GM12878 (cell line): ENCODE measurements around the gene RAB7B. TPM values are rescaled to one million over a fixed set of nuclear protein-coding genes. Genes with fewer than 3 reads are reported as not detected.

ENCODE experiments used
- ATAC-seq: fragments of 200-7000 bp; cut with Tn5 transposase; 3 replicates; pipeline ENCODE4 v1.9.1; 2020; ENCODE audit warnings: mild to moderate bottlenecking, moderate library complexity
- Bru-seq: library from RNA; stranded (reverse); fragments of 400-500 nt; gene quantifications from one replicate; lab custom pipeline; 2021; lab: Mats Ljungman, UMichigan
- BruChase-seq, 2 experiments: library from RNA; stranded (reverse); fragments of 400-500 nt; gene quantifications; one replicate each; lab custom pipeline; 2021; lab: Mats Ljungman, UMichigan
- BruUV-seq: library from RNA; stranded (reverse); fragments of 400-500 nt; replicated peaks from 2 replicates; lab custom pipeline; 2021; lab: Mats Ljungman, UMichigan
- CTCF ChIA-PET: fragments of 300-600 bp; sonication (Branson Sonifier 250); formaldehyde crosslinking; extraction: SDS; loops from one replicate; lab custom pipeline; 2021; ENCODE audit warnings: inconsistent platforms; lab: Yijun Ruan, JAX
- POLR2A ChIA-PET: fragments of 350-600 bp; formaldehyde crosslinking; extraction: SDS; loops from one replicate; lab custom pipeline; 2021; ENCODE audit warnings: inconsistent platforms; lab: Charles Lee
- RAD21 ChIA-PET: fragments of 300-600 bp; sonication (Branson Sonifier 250); formaldehyde crosslinking; loops from one replicate; lab custom pipeline; 2023; ENCODE audit warnings: antibody characterized with exemption; ENCODE audit not compliant: unreplicated experiment; lab: Charles Lee
- SMC1A ChIA-PET: fragments of 300-600 bp; sonication (Branson Sonifier 250); formaldehyde crosslinking; loops from one replicate; lab custom pipeline; 2023; ENCODE audit not compliant: unreplicated experiment, uncharacterized antibody; lab: Charles Lee
- DNase-seq: peaks from one replicate; pipeline ENCODE4 v3.0.0-alpha.2; 2011; ENCODE audit warnings: low read depth, low spot score
- FAIRE-seq: peaks from 3 replicates; lab custom pipeline; 2011; peaks lifted over from hg19 to GRCh38; lab: Jason Lieb, UNC
- H2AFZ ChIP-seq: 2 replicates; pipeline ENCODE4 v1.6.0; 2011; ENCODE audit warnings: low read depth, low read length, control low read depth; ENCODE audit not compliant: control insufficient read depth
- H3K27ac ChIP-seq: 2 replicates; pipeline ENCODE4 v1.5.1; 2011; ENCODE audit warnings: control low read depth; ENCODE audit not compliant: control insufficient read depth, insufficient read depth
- H3K27me3 ChIP-seq, 2 experiments: replicated peaks in 1 of 2; 2 replicates each; pipeline versions ENCODE4 v1.6.0 to v1.6.1; 2011; ENCODE audit warnings: low read length in 1 of 2; ENCODE audit not compliant: control insufficient read depth in 2 of 2, insufficient read depth in 2 of 2
- H3K36me3 ChIP-seq, 2 experiments: 2 replicates each; pipeline ENCODE4 v1.5.1; 2011; ENCODE audit warnings: low read length in 1 of 2; ENCODE audit not compliant: control insufficient read depth in 2 of 2, insufficient read depth in 2 of 2
- H3K4me1 ChIP-seq: 2 replicates; pipeline ENCODE4 v1.6.1; 2011; ENCODE audit warnings: mild to moderate bottlenecking, low read length, moderate library complexity, mixed read lengths; ENCODE audit not compliant: control insufficient read depth, insufficient read depth
- H3K4me2 ChIP-seq: 2 replicates; pipeline ENCODE4 v1.6.0; 2011; ENCODE audit warnings: control low read depth; ENCODE audit not compliant: control insufficient read depth, insufficient read depth
- H3K4me3 ChIP-seq: fragments of 200-600 bp; sonication (generic); 2 replicates; pipeline ENCODE4 v1.5.1; 2016
- H3K79me2 ChIP-seq: 2 replicates; pipeline ENCODE4 v1.6.0; 2011; ENCODE audit warnings: low read length; ENCODE audit not compliant: control insufficient read depth, insufficient read depth
- H3K9ac ChIP-seq: 2 replicates; pipeline ENCODE4 v1.8.0; 2011; ENCODE audit warnings: low read length, control low read depth, mixed read lengths; ENCODE audit not compliant: control insufficient read depth, insufficient read depth
- H3K9me3 ChIP-seq: replicated peaks from 3 replicates; pipeline ENCODE4 v1.5.1; 2011; ENCODE audit warnings: mild to moderate bottlenecking, low read length; ENCODE audit not compliant: control insufficient read depth, insufficient read depth
- H4K20me1 ChIP-seq: 2 replicates; pipeline ENCODE4 v1.6.0; 2011; ENCODE audit not compliant: control insufficient read depth, insufficient read depth
- EGR1 ChIP-seq, 2 experiments: IDR thresholded peaks; 1 replicate in 1 of 2; 2 replicates in 1 of 2; pipeline ENCODE4 v1.6.1; 2011 to 2012; ENCODE audit warnings: low read depth in 2 of 2, low read length in 2 of 2, borderline replicate concordance in 1 of 2, mild to moderate bottlenecking in 1 of 2, moderate library complexity in 1 of 2
- RFX5 ChIP-seq: IDR thresholded peaks from 2 replicates; pipeline ENCODE4 v1.6.1; 2011; ENCODE audit warnings: low read depth, low read length, improper control_type of control experiment
- WGBS: methylation state at CpG from one replicate; pipeline ENCODE4 v1.1.6; 2016; ENCODE audit warnings: low lambda C conversion rate; ENCODE audit not compliant: insufficient replicate concordance, insufficient coverage; ENCODE audit errors: missing lambda C conversion rate; 5-methylcytosine and 5-hydroxymethylcytosine counted together
- in situ Hi-C: fragments of 300-500 bp; cut with MboI; formaldehyde crosslinking; loops from 9 replicates; pipeline ENCODE4 v1.14.3; 2018; ENCODE audit warnings: mixed read lengths
- intact Hi-C: fragments of 100-400 bp; cut with micrococcal nuclease; formaldehyde crosslinking; loops from one replicate; pipeline ENCODE4 v1.14.2; 2022; ENCODE audit not compliant: unreplicated experiment
- long read RNA-seq, 2 experiments: library from polyadenylated mRNA; unstranded; transcript quantifications; one replicate each; pipeline ENCODE4 v2.0.0, GENCODE V29; 2019 to 2020
- polyA minus RNA-seq, 3 experiments: library from RNA; depleted of rRNA, polyadenylated mRNA; stranded (reverse); fragments of >200 nt; gene quantifications; 2 replicates each; pipeline ENCODE4 v1.2.3, GENCODE V29; 2011
- polyA plus RNA-seq, 11 experiments: library from polyadenylated mRNA; depleted of rRNA in 4 of 11; unstranded in 6 of 11; stranded (reverse) in 5 of 11; fragments of >200 nt; fragmentation: Nextera tagmentation in 4 of 11; fragmentation: Illumina TruSeq in 1 of 11; extraction: Ambion mirVana in 4 of 11; extraction: Trizol in 1 of 11; gene quantifications; 1 replicate in 1 of 11; 2 replicates in 10 of 11; pipeline versions ENCODE4 v1.2.1 to v1.2.3, GENCODE V29; 2011 to 2016; ENCODE audit warnings: inconsistent platforms in 2 of 11, missing spikeins in 2 of 11, low read depth in 1 of 11
- total RNA-seq, 4 experiments: library from RNA; depleted of rRNA in 3 of 4; stranded (reverse); fragments of >200 nt in 3 of 4; fragmentation: Illumina TruSeq in 1 of 4; extraction: Trizol in 1 of 4; gene quantifications; 2 replicates each; pipeline versions ENCODE4 v1.2.1 to v1.2.3, GENCODE V29; 2013 to 2021

RAB7B gene
- total RNA-seq (2013; cell fraction: nucleolus; rRNA removed): not detected in 2 replicates
- total RNA-seq (2014; rRNA removed) (not detected in 2 replicates), total RNA-seq (2014; rRNA removed; fragmentation: Illumina TruSeq; extraction: Trizol) (not detected in 2 replicates), total RNA-seq (2021) (not detected in 2 replicates), polyA plus RNA-seq (2011; rRNA removed) (not detected in 2 replicates), polyA plus RNA-seq (2014; fragmentation: Illumina TruSeq; extraction: Trizol) (not detected in 2 replicates), polyA plus RNA-seq (2014; fragmentation: Nextera tagmentation; extraction: Ambion mirVana) (not detected), polyA plus RNA-seq (2014; rRNA removed) (0.05 TPM in 1 of 2 replicates, not detected in the other), polyA plus RNA-seq (2016; fragmentation: Nextera tagmentation; extraction: Ambion mirVana) (under 1 TPM in 1 of 2 experiments, not detected in 1; 0.09 TPM), polyA minus RNA-seq (2011; rRNA and poly(A)+ RNA removed) (not detected in 2 replicates), Bru-seq, nascent RNA (percentile 6 among the genes with signal in this experiment), BruChase-seq, experiment 1, labeled RNA remaining after a 6-hour chase (percentile 4 among the genes with signal in this experiment), BruChase-seq, experiment 2, labeled RNA remaining after a 2-hour chase (percentile 4 among the genes with signal in this experiment)
- polyA plus RNA-seq (2011; ENCODE audit: low read depth): not detected
- polyA plus RNA-seq (2011; cell fraction: cytosol; rRNA removed): not detected in 2 replicates
- polyA plus RNA-seq (2011; cell fraction: nucleus; rRNA removed): not detected in 2 replicates
- polyA plus RNA-seq (2012): not detected in 2 replicates
- not detected in 2 replicates for polyA minus RNA-seq (2011; cell fraction: cytosol; rRNA and poly(A)+ RNA removed)
- not detected in 2 replicates for polyA minus RNA-seq (2011; cell fraction: nucleus; rRNA and poly(A)+ RNA removed)
- long read RNA-seq, experiment 1: 0 reads
- long read RNA-seq, experiment 2: 0 reads

GRCh38 chr1:206002871-206003801 lies at the start of gene RAB7B:
TSS of gene RAB7B (minus strand) at chr1:206003395. CDS start at chr1:205994135, 9,260 bp downstream.
- intact Hi-C loops: no loop called here
- WGBS: 56% methylated on average over 12 of the region's 12 CpGs

More at GRCh38 chr1:206002871-206003801, at the start of gene RAB7B:
- BruUV-seq: no TSS peak
- ChIA-PET POLR2A (no interaction called here), RAD21 (interaction anchor here (0.9 kb wide), 1 partner anchor 103 kb away, joined by 3 read pairs; no protein-coding TSS in a partner anchor), CTCF (no interaction called here), SMC1A (interaction anchor here (0.6 kb wide), 1 partner anchor 26 kb away, joined by 3 read pairs; no protein-coding TSS in a partner anchor)
- Histone ChIP-seq H3K4me2 (no peak within 1 kb of the TSS), H3K4me3 (no peak within 1 kb of the TSS), H3K79me2 (no peaks in the 10 kb centered on the region), H3K9ac (no peak within 1 kb of the TSS), H3K36me3 (no peaks in the 10 kb centered on the region), H3K27me3 (0 out of 4 replicates have a peak, but pooled peaks cover 0 to 3% of the 10 kb centered on the region in 2 experiments), H4K20me1 (no peaks in the 10 kb centered on the region), H3K9me3 (no peaks in the 10 kb centered on the region), H3K4me1 (peaks cover 12% of the 10 kb centered on the region), H3K27ac (no peak within 1 kb of the TSS), H2AFZ (no peak within 1 kb of the TSS)
- DNase-seq (no peak), ATAC-seq (peak; percentile 34; the same call in 2 of the 3 replicates), FAIRE-seq (no peak)
- in situ Hi-C loops: no loop called here
- TF ChIP-seq RFX5 (no peak), EGR1 (IDR thresholded peaks at IDR 0.05; ENCODE audit: borderline replicate concordance in 1 of 2, low read depth in 2 of 2, low read length in 2 of 2) (peak in 1 of 2 experiments; percentile 15; a peak in 1 of 3 replicates)
